PC-3 (cell line): Measurements from ENCODE around the gene NAPG. TPM values are rescaled to one million over a fixed set of nuclear protein-coding genes. Genes with fewer than 3 reads are reported as not detected.

Source experiments
- ATAC-seq: fragments of 200-7000 bp; cut with Tn5 transposase; 2 replicates; pipeline ENCODE4 v1.9.1; 2020; ENCODE audit warnings: mild to moderate bottlenecking, moderate library complexity
- BruUV-seq: library from RNA; stranded (reverse); fragments of 400-500 nt; replicated peaks from 2 replicates; lab custom pipeline; 2021; lab: Mats Ljungman, UMichigan
- CTCF ChIA-PET: fragments of 300-600 bp; sonication (Branson Sonifier 250); formaldehyde crosslinking; loops from one replicate; lab custom pipeline; 2022; ENCODE audit warnings: antibody characterized with exemption; lab: Charles Lee
- POLR2A ChIA-PET: fragments of 300-600 bp; sonication (Branson Sonifier 250); formaldehyde crosslinking; loops from one replicate; lab custom pipeline; 2022; ENCODE audit warnings: antibody characterized with exemption; ENCODE audit not compliant: unreplicated experiment; lab: Charles Lee
- DNase-seq: peaks from one replicate; pipeline ENCODE4 v3.0.0-alpha.2; 2015
- H2AFZ ChIP-seq: fragments of 300-600 bp; sonication (generic); 2 replicates; pipeline ENCODE4 v1.6.0; 2016; ENCODE audit warnings: antibody characterized with exemption, low read length
- H3F3A ChIP-seq: fragments of 300-600 bp; sonication (generic); one replicate; pipeline ENCODE4 v1.6.0; 2017; ENCODE audit warnings: antibody characterized with exemption, low read length, control low read depth, mild to moderate bottlenecking; ENCODE audit not compliant: unreplicated experiment
- H3K27ac ChIP-seq: fragments of 300-600 bp; sonication (generic); 2 replicates; pipeline ENCODE4 v1.5.1; 2016; ENCODE audit warnings: mild to moderate bottlenecking, low read length
- H3K27me3 ChIP-seq: fragments of 300-600 bp; sonication (generic); 2 replicates; pipeline ENCODE4 v1.6.1; 2016; ENCODE audit warnings: low read length, mixed read lengths
- H3K36me3 ChIP-seq: fragments of 300-600 bp; sonication (generic); 2 replicates; pipeline ENCODE4 v1.6.1; 2016; ENCODE audit warnings: low read depth, mixed run types, low read length, mixed read lengths
- H3K4me1 ChIP-seq: fragments of 300-600 bp; sonication (generic); 2 replicates; pipeline ENCODE4 v1.5.1; 2016; ENCODE audit warnings: low read length; ENCODE audit not compliant: insufficient read depth
- H3K4me2 ChIP-seq: fragments of 300-600 bp; sonication (generic); 2 replicates; pipeline ENCODE4 v1.6.0; 2016; ENCODE audit warnings: low read length
- H3K4me3 ChIP-seq: fragments of 300-600 bp; sonication (generic); 2 replicates; pipeline ENCODE4 v1.5.1; 2016; ENCODE audit warnings: mild to moderate bottlenecking, low read length, mixed read lengths
- H3K79me2 ChIP-seq: fragments of 300-600 bp; sonication (generic); 2 replicates; pipeline ENCODE4 v1.6.1; 2017; ENCODE audit warnings: low read length, mixed read lengths
- H3K9ac ChIP-seq: fragments of 300-600 bp; sonication (generic); 2 replicates; pipeline ENCODE4 v1.6.0; 2016; ENCODE audit warnings: mild to moderate bottlenecking, low read length
- H3K9me2 ChIP-seq: fragments of 300-600 bp; sonication (generic); replicated peaks from 2 replicates; pipeline ENCODE4 v1.6.1; 2016; ENCODE audit warnings: mixed run types, low read length, mixed read lengths
- H3K9me3 ChIP-seq: fragments of 300-600 bp; sonication (generic); 2 replicates; pipeline ENCODE4 v1.6.1; 2016; ENCODE audit warnings: low read length, mixed read lengths
- H4K20me1 ChIP-seq: fragments of 300-600 bp; sonication (generic); 2 replicates; pipeline ENCODE4 v1.6.1; 2016; ENCODE audit warnings: low read length, mixed read lengths
- EZH2 ChIP-seq: fragments of 300-600 bp; sonication (generic); IDR thresholded peaks from one replicate; pipeline ENCODE4 v1.6.1; 2017; ENCODE audit warnings: antibody characterized with exemption, mild to moderate bottlenecking, low read length; ENCODE audit not compliant: unreplicated experiment
- EZH2phosphoT487 ChIP-seq: fragments of 300-600 bp; sonication (generic); IDR thresholded peaks from 2 replicates; pipeline ENCODE4 v1.6.1; 2018; ENCODE audit warnings: mild to moderate bottlenecking, antibody characterized with exemption, low read length, borderline replicate concordance
- intact Hi-C: fragments of 100-400 bp; cut with micrococcal nuclease; formaldehyde crosslinking; loops from 2 replicates; pipeline ENCODE4 v1.9.0; 2023
- total RNA-seq: library from RNA; depleted of rRNA; stranded (reverse); fragments of >200 nt; gene quantifications from 2 replicates; pipeline ENCODE4 v1.2.3, GENCODE V29; 2014
- TF ChIP-seq, protein P1 (sequence below): fragments of 300-600 bp; sonication (generic); conservative IDR thresholded peaks from 2 replicates; pipeline ENCODE4 v1.5.1; 2017; ENCODE audit warnings: antibody characterized with exemption, low read depth, mild to moderate bottlenecking, low read length

NAPG gene
- total RNA-seq, 1 experiment from 2014 or later = 24.7 TPM

DNA sequence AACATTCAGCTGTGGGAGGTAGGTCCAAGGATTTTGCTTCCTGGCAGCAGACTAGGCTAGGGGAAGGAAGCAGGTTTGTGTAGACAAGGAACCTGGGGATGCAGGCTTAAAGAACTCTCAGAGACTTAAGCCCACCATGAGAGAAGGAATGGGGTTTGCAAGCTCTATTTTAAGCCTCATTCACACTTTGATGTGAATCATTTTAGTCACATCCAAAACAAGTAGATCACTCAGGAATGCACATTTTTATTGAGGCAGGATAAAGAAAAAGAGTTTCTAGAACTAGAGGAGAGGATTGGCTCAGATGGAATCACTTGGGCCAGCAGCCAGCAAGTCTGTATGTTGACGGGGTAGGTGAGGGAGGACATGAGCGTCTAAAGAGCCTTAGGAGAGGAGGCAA, 3.3 kb upstream of the NAPG start:
- Histone ChIP-seq H4K20me1 (no peaks in the 10 kb centered on the region), H3K9ac (no peak overlapping the region), H2AFZ (no peak overlapping the region), H3K4me2 (no peak overlapping the region), H3K9me2 (no peaks in the 10 kb centered on the region), H3K9me3 (no peaks in the 10 kb centered on the region), H3K4me1 (peaks cover 19% of the 10 kb centered on the region), H3F3A (no peaks in the 10 kb centered on the region), H3K4me3 (no peak overlapping the region), H3K27ac (no peak overlapping the region), H3K36me3 (no peaks in the 10 kb centered on the region), H3K79me2 (peaks cover 15% of the 10 kb centered on the region), H3K27me3 (peaks cover 22% of the 10 kb centered on the region)
- POLR2A ChIA-PET = no interaction called here
- CTCF ChIA-PET = no interaction called here
- ATAC-seq = no peak
- no TSS peak for BruUV-seq
- DNase-seq = no peak
- intact Hi-C loops = loop anchor here (10.0 kb wide), 1 partner anchor 788 kb away; no protein-coding TSS in a partner anchor
- TF ChIP-seq EZH2phosphoT487 (no peak), EZH2 (no peak)
- TF ChIP-seq, protein P1, sequence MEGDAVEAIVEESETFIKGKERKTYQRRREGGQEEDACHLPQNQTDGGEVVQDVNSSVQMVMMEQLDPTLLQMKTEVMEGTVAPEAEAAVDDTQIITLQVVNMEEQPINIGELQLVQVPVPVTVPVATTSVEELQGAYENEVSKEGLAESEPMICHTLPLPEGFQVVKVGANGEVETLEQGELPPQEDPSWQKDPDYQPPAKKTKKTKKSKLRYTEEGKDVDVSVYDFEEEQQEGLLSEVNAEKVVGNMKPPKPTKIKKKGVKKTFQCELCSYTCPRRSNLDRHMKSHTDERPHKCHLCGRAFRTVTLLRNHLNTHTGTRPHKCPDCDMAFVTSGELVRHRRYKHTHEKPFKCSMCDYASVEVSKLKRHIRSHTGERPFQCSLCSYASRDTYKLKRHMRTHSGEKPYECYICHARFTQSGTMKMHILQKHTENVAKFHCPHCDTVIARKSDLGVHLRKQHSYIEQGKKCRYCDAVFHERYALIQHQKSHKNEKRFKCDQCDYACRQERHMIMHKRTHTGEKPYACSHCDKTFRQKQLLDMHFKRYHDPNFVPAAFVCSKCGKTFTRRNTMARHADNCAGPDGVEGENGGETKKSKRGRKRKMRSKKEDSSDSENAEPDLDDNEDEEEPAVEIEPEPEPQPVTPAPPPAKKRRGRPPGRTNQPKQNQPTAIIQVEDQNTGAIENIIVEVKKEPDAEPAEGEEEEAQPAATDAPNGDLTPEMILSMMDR = no peak

GRCh38 chr18:10523544-10523943, 2.3 kb upstream of the NAPG start:
- Histone ChIP-seq H2AFZ (no peak overlapping the region), H3F3A (no peaks in the 10 kb centered on the region), H3K36me3 (no peaks in the 10 kb centered on the region), H3K27me3 (peaks cover 12% of the 10 kb centered on the region), H3K4me3 (no peak overlapping the region), H3K9ac (no peak overlapping the region), H3K79me2 (peaks cover 25% of the 10 kb centered on the region), H3K27ac (no peak overlapping the region), H3K4me1 (peaks cover 19% of the 10 kb centered on the region), H4K20me1 (peaks cover 4% of the 10 kb centered on the region; the same call in 1 of the 2 replicates), H3K9me3 (no peaks in the 10 kb centered on the region), H3K9me2 (no peaks in the 10 kb centered on the region), H3K4me2 (no peak overlapping the region)
- ChIA-PET CTCF (no interaction called here), POLR2A (no interaction called here)
- no peak for DNase-seq
- intact Hi-C loops = loop anchor here (10.0 kb wide), 1 partner anchor 789 kb away; no protein-coding TSS in a partner anchor
- TF ChIP-seq EZH2phosphoT487 (no peak), EZH2 (no peak)
- TF ChIP-seq, protein P1 = no peak
- BruUV-seq = no TSS peak
- no peak for ATAC-seq
